Measurements from ENCODE around the gene TNIK.

The TNIK gene

GRCh38 chr3:171116365-171116764 lies 343.8 kb downstream of the TNIK start:
- H3K27ac Mint-ChIP-seq = no peak overlapping the region
- H3K4me1 Mint-ChIP-seq (ENCODE audit: low read depth) = peaks cover 2% of the 10 kb centered on the region
- H3K27me3 Mint-ChIP-seq (ENCODE audit: low read depth) = no peaks in the 10 kb centered on the region
- peaks cover 4% of the 10 kb centered on the region for H3K9me3 Mint-ChIP-seq
- no peak overlapping the region for H3K4me3 Mint-ChIP-seq
- peaks cover 43% of the 10 kb centered on the region for H3K36me3 Mint-ChIP-seq (ENCODE audit: low read depth)

- Mint-ChIP-seq H3K27ac (no peak overlapping the region), H3K36me3 (ENCODE audit: low read depth) (peaks cover 39% of the 10 kb centered on the region), H3K4me1 (ENCODE audit: low read depth) (peaks cover 2% of the 10 kb centered on the region), H3K9me3 (peaks cover 4% of the 10 kb centered on the region), H3K27me3 (ENCODE audit: low read depth) (no peaks in the 10 kb centered on the region), H3K4me3 (no peak overlapping the region)
Observed at GRCh38 chr3:171115667-171116066, 344.5 kb downstream of the TNIK start.

- H3K27ac Mint-ChIP-seq = no peak overlapping the region
- no peaks in the 10 kb centered on the region for H3K27me3 Mint-ChIP-seq (ENCODE audit: low read depth)
- H3K4me3 Mint-ChIP-seq = no peak overlapping the region
- no peaks in the 10 kb centered on the region for H3K9me3 Mint-ChIP-seq
- peaks cover 33% of the 10 kb centered on the region for H3K36me3 Mint-ChIP-seq (ENCODE audit: low read depth)
- H3K4me1 Mint-ChIP-seq (ENCODE audit: low read depth) = peaks cover 2% of the 10 kb centered on the region
Observed at GRCh38 chr3:171113716-171114115, 346.5 kb downstream of the TNIK start.

GRCh38 chr3:171110715-171111114 lies 349.5 kb downstream of the TNIK start:
- no peak overlapping the region for H3K27ac Mint-ChIP-seq
- peaks cover 41% of the 10 kb centered on the region for H3K36me3 Mint-ChIP-seq (ENCODE audit: low read depth)
- H3K4me3 Mint-ChIP-seq = no peak overlapping the region
- H3K9me3 Mint-ChIP-seq = no peaks in the 10 kb centered on the region
- no peaks in the 10 kb centered on the region for H3K27me3 Mint-ChIP-seq (ENCODE audit: low read depth)
- H3K4me1 Mint-ChIP-seq (ENCODE audit: low read depth) = peaks cover 2% of the 10 kb centered on the region

GRCh38 chr3:171108066-171108465 lies 352.1 kb downstream of the TNIK start:
- Mint-ChIP-seq H3K4me1 (ENCODE audit: low read depth) (peaks cover 2% of the 10 kb centered on the region), H3K27me3 (ENCODE audit: low read depth) (no peaks in the 10 kb centered on the region), H3K4me3 (no peak overlapping the region), H3K27ac (no peak overlapping the region), H3K36me3 (ENCODE audit: low read depth) (peaks cover 39% of the 10 kb centered on the region), H3K9me3 (no peaks in the 10 kb centered on the region)

DNA sequence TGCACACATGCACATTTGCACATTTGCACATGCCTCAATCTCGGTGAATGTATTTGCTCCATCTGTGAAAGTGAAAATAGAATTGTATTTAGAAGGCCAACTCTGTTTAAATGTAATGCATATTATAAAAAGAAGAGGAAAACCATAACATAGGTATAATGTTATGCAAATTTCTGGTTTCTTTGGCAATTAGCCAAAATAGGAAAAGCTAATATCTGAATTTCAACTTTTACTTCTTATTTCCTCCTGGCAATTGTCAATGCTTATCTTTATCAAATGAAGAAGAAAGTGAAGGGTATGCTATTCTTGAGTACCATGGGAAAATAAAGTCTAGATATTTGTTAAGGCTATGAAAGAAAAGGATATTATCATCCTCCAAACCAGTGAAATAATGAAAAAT lies 357.0 kb downstream of the TNIK start:
- Mint-ChIP-seq H3K9me3 (no peaks in the 10 kb centered on the region), H3K4me1 (ENCODE audit: low read depth) (peaks cover 4% of the 10 kb centered on the region), H3K27me3 (ENCODE audit: low read depth) (no peaks in the 10 kb centered on the region), H3K4me3 (no peak overlapping the region), H3K27ac (no peak overlapping the region), H3K36me3 (ENCODE audit: low read depth) (peaks cover 38% of the 10 kb centered on the region)

GRCh38 chr3:171101982-171102641 lies 358.1 kb downstream of the TNIK start:
- H3K4me3 Mint-ChIP-seq = no peak overlapping the region
- peaks cover 4% of the 10 kb centered on the region for H3K4me1 Mint-ChIP-seq (ENCODE audit: low read depth)
- H3K9me3 Mint-ChIP-seq = no peaks in the 10 kb centered on the region
- no peaks in the 10 kb centered on the region for H3K27me3 Mint-ChIP-seq (ENCODE audit: low read depth)
- H3K27ac Mint-ChIP-seq = no peak overlapping the region
- peaks cover 30% of the 10 kb centered on the region for H3K36me3 Mint-ChIP-seq (ENCODE audit: low read depth)

GRCh38 chr3:171099911-171100310 lies 360.3 kb downstream of the TNIK start:
- no peak overlapping the region for H3K27ac Mint-ChIP-seq

DNA sequence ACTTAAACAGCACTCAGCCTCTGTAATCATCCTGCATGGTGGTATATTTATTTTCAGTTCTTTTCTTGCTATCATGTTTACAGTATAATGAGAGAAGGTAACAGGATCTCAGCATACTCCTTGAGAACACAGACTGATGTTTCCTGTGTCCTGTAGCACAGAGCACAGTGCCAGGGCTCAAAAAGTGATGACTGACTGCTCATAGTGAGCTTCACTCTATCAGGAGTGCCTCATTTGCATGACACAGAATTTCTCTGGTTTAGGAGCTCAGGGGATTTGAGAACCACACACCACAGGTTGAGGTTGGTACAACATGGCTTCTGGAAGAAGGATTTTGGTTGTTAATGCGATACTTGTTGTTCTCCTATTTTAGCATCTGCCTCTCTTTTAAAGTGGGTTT lies 365.1 kb downstream of the TNIK start:
- no peak overlapping the region for H3K4me3 Mint-ChIP-seq
- peaks cover 31% of the 10 kb centered on the region for H3K36me3 Mint-ChIP-seq (ENCODE audit: low read depth)
- H3K4me1 Mint-ChIP-seq (ENCODE audit: low read depth) = peaks cover 2% of the 10 kb centered on the region
- no peak overlapping the region for H3K27ac Mint-ChIP-seq
- no peaks in the 10 kb centered on the region for H3K27me3 Mint-ChIP-seq (ENCODE audit: low read depth)
- no peaks in the 10 kb centered on the region for H3K9me3 Mint-ChIP-seq

More at GRCh38 chr3:171099911-171100310, 360.3 kb downstream of the TNIK start:
- Mint-ChIP-seq H3K27me3 (ENCODE audit: low read depth) (no peaks in the 10 kb centered on the region), H3K4me3 (no peak overlapping the region), H3K4me1 (ENCODE audit: low read depth) (peaks cover 4% of the 10 kb centered on the region), H3K36me3 (ENCODE audit: low read depth) (peaks cover 25% of the 10 kb centered on the region), H3K9me3 (no peaks in the 10 kb centered on the region)

DNA sequence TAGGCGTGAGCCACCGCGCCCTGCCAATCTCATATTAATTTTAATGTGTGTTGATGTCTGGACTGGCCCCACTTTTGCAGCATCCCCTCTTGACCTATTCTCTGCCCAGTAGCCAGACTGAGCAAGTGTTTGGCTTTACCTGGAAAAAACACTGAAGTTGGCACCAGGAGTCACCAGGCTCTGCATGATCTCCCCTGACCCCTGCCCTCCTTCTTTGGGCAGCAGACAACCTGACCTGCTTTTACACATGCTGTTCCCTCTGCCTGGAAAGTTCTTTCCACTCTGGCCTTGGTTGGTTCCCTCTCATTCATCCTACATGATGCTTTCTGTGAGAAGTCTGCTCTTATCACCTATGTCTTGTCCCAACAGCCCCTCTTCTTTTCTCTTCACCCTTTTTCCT lies 365.8 kb downstream of the TNIK start:
- Mint-ChIP-seq H3K4me3 (no peak overlapping the region), H3K27me3 (ENCODE audit: low read depth) (no peaks in the 10 kb centered on the region), H3K4me1 (ENCODE audit: low read depth) (peaks cover 5% of the 10 kb centered on the region), H3K36me3 (ENCODE audit: low read depth) (peaks cover 33% of the 10 kb centered on the region), H3K27ac (no peak overlapping the region), H3K9me3 (no peaks in the 10 kb centered on the region)

GRCh38 chr3:171093462-171093861 lies 366.7 kb downstream of the TNIK start:
- Mint-ChIP-seq H3K27me3 (ENCODE audit: low read depth) (no peaks in the 10 kb centered on the region), H3K4me1 (ENCODE audit: low read depth) (peaks cover 4% of the 10 kb centered on the region), H3K4me3 (no peak overlapping the region), H3K9me3 (no peaks in the 10 kb centered on the region), H3K36me3 (ENCODE audit: low read depth) (peaks cover 35% of the 10 kb centered on the region), H3K27ac (no peak overlapping the region)

DNA sequence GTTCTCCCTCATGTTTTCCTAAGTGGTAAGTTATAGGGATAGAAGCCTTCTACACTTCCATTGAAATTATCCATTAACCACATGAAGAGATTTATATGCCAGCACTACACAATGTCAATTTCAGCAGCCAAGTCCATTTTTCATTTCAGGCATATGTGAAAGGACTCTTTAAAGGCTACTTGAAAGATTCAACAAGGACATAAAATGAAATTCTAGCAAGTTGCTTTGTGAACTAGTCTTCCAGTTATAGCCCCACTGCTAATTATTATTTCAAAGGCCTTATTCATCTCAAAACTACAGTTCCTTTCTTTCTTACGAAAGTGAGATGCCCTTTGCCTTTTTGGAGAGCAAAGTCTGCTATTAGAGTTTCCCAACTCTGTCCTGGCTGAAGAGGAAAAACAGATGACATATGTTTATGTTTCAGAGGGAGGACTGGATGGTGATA lies 367.7 kb downstream of the TNIK start:
- Mint-ChIP-seq H3K27me3 (ENCODE audit: low read depth) (no peaks in the 10 kb centered on the region), H3K27ac (no peak overlapping the region)

DNA sequence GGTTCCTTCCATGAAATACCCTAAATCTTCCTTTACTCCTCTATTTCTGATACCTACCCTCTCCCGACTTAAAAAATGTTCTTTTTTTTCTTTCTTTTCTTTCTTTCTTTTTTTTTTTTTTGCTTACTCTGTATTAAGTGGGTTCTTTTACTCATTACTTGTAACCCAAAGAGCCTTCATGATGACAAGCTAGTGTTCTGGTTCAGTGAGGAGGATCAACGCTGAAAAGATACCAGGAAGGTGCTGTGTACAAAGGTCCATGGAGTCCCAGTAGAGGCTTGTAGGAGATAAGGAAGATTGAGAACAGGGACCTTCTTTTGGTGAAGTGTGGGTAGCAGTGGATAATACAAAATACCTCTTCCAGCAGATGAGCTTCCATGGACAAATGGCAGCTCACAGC lies 369.9 kb downstream of the TNIK start:
- no peaks in the 10 kb centered on the region for H3K9me3 Mint-ChIP-seq
- H3K27ac Mint-ChIP-seq = no peak overlapping the region
- no peak overlapping the region for H3K4me3 Mint-ChIP-seq
- peaks cover 36% of the 10 kb centered on the region for H3K36me3 Mint-ChIP-seq (ENCODE audit: low read depth)
- peaks cover 4% of the 10 kb centered on the region for H3K4me1 Mint-ChIP-seq (ENCODE audit: low read depth)
- H3K27me3 Mint-ChIP-seq (ENCODE audit: low read depth) = no peaks in the 10 kb centered on the region

More for the DNA sequence above, 367.7 kb downstream of the TNIK start:
- Mint-ChIP-seq H3K9me3 (no peaks in the 10 kb centered on the region), H3K4me1 (ENCODE audit: low read depth) (peaks cover 4% of the 10 kb centered on the region), H3K36me3 (ENCODE audit: low read depth) (peaks cover 39% of the 10 kb centered on the region), H3K4me3 (no peak overlapping the region)

DNA sequence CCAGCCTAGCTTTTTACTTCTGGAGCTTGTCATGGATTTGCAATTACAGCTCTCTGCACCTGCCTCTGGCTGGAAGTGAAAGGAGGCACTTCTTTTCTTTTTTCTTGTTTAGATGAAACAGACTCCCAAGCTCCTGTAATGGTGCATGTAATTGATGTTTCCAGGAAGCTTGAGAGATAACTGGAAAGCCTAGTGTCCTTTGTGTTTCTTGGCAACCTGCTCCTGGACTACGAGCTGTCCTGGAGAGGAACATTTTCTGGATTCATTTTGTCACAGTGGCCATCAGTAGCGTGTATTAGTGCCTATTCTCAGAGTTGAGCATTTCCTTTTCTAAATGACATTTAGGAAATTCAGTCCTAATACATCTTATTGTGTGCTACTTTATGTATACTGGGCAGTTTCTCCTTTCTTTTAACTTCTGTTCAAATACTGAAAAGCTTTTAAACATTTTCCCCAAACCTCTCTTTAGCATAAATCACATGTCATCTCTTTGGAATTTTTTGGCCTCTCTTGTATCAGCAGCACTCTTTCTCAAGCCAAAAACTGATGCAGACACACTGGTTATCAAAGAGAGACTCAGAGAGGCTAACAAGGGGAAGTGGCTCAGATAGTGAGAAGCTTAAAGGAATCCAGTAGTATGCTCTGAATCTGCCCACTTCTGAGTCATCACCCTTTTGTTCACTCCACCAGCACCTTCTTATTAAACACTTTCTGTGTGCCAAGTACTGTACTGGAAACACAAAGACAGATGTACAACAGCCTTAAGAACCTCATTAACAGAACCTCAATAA lies 371.0 kb downstream of the TNIK start:
- H3K4me3 Mint-ChIP-seq = no peak overlapping the region
- peaks cover 38% of the 10 kb centered on the region for H3K36me3 Mint-ChIP-seq (ENCODE audit: low read depth)
- no peaks in the 10 kb centered on the region for H3K9me3 Mint-ChIP-seq
- peaks cover 4% of the 10 kb centered on the region for H3K4me1 Mint-ChIP-seq (ENCODE audit: low read depth)
- H3K27me3 Mint-ChIP-seq (ENCODE audit: low read depth) = no peaks in the 10 kb centered on the region
- H3K27ac Mint-ChIP-seq = no peak overlapping the region

- no peaks in the 10 kb centered on the region for H3K27me3 Mint-ChIP-seq (ENCODE audit: low read depth)
- no peak overlapping the region for H3K27ac Mint-ChIP-seq
- peaks cover 4% of the 10 kb centered on the region for H3K4me1 Mint-ChIP-seq (ENCODE audit: low read depth)
- no peaks in the 10 kb centered on the region for H3K9me3 Mint-ChIP-seq
- H3K36me3 Mint-ChIP-seq (ENCODE audit: low read depth) = peaks cover 39% of the 10 kb centered on the region
- H3K4me3 Mint-ChIP-seq = no peak overlapping the region
Observed at GRCh38 chr3:171088496-171088895, 371.7 kb downstream of the TNIK start.
